HG03135 (cell line): ENCODE measurements around the gene RBM47.

Experiments
- ATAC-seq: cut with Tn5 transposase; IDR thresholded peaks from one replicate; pipeline ENCODE4 v1.9.1; 2021; ENCODE audit warnings: mild to moderate bottlenecking, moderate library complexity; ENCODE audit not compliant: unreplicated experiment

The RBM47 gene

GRCh38 chr4:40502934-40503333 is 126.7 kb downstream of the RBM47 start:
- ATAC-seq: peak; percentile 52

GRCh38 chr4:40502220-40502619 is 127.4 kb downstream of the RBM47 start:
- no peak for ATAC-seq

- ATAC-seq: no peak
Observed at GRCh38 chr4:40500781-40501180, 128.9 kb downstream of the RBM47 start.

GRCh38 chr4:40493160-40493559 is 136.5 kb downstream of the RBM47 start:
- ATAC-seq: no peak

DNA sequence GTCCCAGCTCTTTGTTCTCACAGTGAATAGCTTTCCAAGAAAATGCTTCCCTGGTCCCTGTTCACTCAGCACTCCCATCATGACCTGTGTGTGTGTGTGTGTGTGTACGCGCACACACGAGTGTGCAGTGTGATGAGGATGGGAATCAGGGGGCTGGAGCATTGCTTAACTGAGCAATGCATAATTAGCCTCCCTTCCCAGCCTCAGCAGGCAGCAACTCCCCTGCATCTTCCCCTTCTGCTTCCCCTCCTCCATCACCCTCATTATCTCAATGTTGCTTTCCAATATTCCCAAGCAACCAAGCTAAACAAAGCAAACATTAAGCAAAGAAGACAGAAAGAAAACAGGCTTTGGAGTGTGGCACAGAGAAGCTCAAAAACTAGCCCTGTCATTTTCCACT is 137.0 kb downstream of the RBM47 start:
- no peak for ATAC-seq

GRCh38 chr4:40490481-40490880 is 139.2 kb downstream of the RBM47 start:
- no peak for ATAC-seq

- ATAC-seq: no peak
Observed at GRCh38 chr4:40489961-40490360, 139.7 kb downstream of the RBM47 start.

GRCh38 chr4:40486534-40486933 is 143.1 kb downstream of the RBM47 start:
- ATAC-seq: no peak

- ATAC-seq: no peak
Observed at GRCh38 chr4:40484346-40485090, 145.1 kb downstream of the RBM47 start.

- ATAC-seq: no peak
Observed at GRCh38 chr4:40482985-40483647, 146.5 kb downstream of the RBM47 start.

DNA sequence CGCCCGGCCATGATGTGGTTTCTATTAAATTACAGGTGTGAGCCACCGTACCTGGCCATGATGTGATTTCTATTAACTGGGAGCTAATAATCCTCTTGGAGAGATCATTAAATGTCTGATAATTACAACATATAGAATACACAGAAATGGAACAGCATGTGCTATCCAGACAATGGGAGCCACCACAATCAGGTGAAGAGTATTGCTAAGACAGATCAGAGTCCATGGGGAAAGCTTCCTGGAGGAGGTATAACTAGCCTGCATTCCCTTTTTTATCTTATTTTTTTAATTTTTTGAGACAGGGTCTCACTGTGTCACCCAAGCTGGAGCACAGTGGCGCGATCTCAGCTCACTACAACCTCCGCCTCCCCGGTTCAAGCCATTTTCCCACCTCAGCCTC is 147.7 kb downstream of the RBM47 start:
- no peak for ATAC-seq

GRCh38 chr4:40480291-40480690 is 149.4 kb downstream of the RBM47 start:
- ATAC-seq: no peak

- ATAC-seq: no peak
Observed at GRCh38 chr4:40479378-40479777, 150.3 kb downstream of the RBM47 start.

DNA sequence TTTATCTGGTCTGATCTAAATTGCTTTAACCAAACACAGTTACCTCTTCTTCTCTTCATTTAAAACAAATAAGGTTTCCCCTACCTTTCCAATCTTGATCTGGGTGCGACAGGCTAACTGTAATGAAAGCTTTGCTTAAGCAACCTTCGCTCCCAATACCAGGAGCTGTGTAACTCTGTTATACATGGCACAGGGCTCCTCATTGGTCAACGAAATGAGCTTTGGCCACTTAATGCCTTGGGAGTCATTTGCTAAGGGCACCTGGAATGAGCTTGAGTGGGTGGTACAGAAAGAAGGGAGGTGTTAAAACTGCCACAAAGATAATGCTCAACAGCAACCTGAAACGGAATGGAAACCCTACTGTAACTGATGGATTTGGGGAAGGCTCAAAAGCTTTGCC is 154.1 kb downstream of the RBM47 start:
- ATAC-seq: no peak

DNA sequence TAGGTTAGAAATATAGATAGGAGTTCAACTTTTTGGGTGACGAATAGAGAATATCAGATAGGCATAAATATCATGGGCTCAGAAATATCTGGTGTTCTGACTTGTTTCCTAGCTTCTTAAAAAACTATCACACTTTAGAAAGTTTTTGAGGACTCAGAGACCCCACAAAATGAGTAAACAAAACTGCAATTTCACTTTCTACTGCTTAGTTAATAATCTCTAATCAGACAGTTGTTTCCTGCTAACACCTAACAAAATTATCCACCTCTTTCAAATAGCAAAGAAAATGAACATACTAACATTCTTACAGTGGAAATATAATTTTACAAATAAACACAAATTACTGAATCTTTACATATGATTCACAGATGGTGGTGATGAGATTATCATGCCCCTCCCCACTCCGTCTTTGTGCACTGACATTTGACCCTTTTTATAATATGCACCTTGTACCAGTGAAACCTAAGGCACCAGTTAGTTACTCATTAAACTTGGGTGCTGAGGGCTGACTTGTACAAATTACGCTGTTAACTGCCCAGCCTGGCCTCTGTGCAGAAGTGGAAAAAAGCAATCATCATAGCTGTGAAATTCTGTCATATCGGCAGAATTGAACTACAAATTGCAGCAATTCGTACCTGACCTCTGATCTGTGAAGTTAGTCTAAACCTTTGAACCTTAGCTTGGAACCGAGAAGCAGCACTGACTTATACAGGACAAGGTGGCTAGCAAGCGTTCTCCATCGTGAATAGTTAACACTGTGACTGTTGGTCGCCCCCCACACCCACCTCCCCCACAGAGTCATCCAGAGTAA is 155.9 kb downstream of the RBM47 start:
- peak; percentile 66 for ATAC-seq

GRCh38 chr4:40471923-40472322 is 157.7 kb downstream of the RBM47 start:
- ATAC-seq: no peak

DNA sequence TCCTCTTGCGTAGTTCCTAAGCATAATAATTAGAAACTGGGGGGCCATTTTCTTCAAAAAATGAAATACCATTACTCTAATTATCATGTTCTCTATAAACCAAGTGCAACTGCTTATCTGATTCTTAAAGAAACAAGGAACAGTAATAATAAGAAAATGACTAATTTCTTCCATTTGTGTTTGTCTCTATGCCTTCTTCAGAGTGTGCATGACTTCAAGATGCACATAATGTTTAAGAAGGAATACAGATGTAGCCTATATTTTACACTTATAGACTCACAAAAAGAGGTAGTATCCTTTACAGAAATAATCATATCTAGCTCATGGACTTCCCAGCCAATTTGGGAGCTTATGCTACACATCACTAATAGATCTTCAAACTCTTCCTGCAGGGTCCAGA is 162.9 kb downstream of the RBM47 start:
- ATAC-seq: no peak

- peak; percentile 76 for ATAC-seq
Observed at GRCh38 chr4:40462326-40462725, 167.3 kb downstream of the RBM47 start.

- ATAC-seq: no peak
Observed at GRCh38 chr4:40461879-40462278, 167.8 kb downstream of the RBM47 start.

DNA sequence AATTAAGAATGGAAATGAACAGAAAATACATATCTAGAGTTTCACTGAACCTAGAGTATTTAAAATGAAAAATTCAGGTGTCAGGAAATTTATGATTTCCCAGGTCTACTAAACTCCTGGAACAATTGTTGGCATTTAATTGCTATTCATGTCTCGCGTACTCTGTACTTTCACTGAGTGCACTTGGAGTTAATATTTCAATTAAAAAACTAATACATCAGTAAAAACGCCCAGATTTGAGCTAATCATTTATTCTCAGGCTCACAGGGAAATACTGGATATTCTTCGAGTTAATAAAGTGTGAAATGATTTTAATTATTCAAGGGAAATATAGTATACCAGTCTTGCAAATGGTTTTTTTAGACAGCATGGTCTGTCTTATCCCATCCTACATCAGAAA is 168.6 kb downstream of the RBM47 start:
- ATAC-seq: no peak

GRCh38 chr4:40458683-40459082 is 171.0 kb downstream of the RBM47 start:
- ATAC-seq: no peak

DNA sequence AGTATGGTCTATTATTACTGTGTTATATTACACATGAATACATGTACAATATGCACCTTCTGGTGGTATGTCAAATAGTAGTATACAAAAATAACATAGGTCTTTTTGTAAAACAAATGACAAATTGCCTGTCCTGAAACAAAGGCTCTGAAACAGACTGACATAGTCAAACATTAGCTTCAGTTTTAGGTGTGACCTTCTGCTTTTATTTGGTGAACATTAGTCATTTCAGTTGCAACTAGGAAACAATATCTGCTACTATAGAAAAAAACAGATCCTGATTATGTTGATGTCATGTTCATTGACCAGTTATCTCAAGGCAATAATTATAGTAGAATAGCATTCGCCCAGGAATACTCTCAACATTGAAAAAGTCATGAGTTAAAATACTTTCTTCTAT is 171.6 kb downstream of the RBM47 start:
- ATAC-seq: peak; percentile 48
